NCI-H128 (cell line): Measurements from ENCODE around the gene FRMD3.
A peak's percentile ranks its signal among the peaks of the same experiment; 100 is the strongest.

ENCODE experiments used
- DNase-seq: peaks from one replicate; lab custom pipeline; 2025; ENCODE audit not compliant: unreplicated experiment; lab: John Stamatoyannopoulos, UW

The FRMD3 gene

GRCh38 chr9:83342006-83342405 is 196.2 kb downstream of the FRMD3 start:
- DNase-seq: no peak

GRCh38 chr9:83340451-83340850 is 197.8 kb downstream of the FRMD3 start:
- DNase-seq: no peak

- DNase-seq: no peak
Observed at GRCh38 chr9:83339435-83339834, 198.8 kb downstream of the FRMD3 start.

- no peak for DNase-seq
Observed at GRCh38 chr9:83336706-83337105, 201.5 kb downstream of the FRMD3 start.

GRCh38 chr9:83334320-83334719 is 203.9 kb downstream of the FRMD3 start:
- peak; percentile 54 for DNase-seq

DNA sequence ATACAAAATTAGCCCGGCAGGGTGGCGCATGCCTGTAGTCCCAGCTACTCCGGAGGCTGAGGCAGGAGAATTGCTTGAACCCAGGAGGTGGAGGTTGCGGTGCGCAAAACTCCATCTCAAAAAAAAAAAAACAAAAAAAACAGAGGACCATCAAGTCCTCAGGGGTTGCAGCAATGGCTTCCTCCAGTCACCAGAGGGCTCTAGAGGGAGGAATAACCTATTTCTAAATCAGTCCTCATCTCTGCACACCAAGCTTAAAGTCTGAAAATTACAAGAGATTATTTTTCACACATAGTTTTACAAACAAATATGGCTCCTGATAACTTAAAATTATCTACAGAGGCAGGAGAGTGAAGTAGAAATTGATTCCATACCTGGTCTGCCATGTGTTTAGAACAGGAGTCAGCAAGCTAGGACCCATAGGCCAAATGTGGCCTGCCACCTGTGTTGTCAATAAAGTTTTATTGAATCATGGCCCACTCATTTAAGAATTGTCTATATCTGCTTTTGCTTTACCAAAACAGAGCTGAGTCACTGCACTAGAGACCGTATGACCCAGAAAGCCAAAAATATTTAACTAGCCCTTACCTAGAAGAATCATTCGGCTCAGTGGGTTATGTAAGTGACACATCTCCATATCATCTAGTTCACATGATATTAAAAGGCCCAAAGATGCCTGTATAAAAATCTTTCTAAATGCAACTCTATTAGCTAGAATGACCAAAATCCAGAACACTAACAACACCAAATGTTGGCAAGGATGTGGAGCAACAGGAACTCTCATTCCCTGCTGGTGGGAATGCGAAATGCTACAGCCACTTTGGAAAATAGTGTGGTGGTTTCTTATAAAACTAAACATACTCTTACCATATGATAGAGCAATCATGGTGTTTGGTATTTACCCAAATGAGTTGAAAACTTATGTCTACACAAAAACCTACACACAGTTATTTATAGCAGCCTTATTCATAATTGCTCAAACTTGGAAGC is 207.7 kb downstream of the FRMD3 start:
- DNase-seq: no peak

DNA sequence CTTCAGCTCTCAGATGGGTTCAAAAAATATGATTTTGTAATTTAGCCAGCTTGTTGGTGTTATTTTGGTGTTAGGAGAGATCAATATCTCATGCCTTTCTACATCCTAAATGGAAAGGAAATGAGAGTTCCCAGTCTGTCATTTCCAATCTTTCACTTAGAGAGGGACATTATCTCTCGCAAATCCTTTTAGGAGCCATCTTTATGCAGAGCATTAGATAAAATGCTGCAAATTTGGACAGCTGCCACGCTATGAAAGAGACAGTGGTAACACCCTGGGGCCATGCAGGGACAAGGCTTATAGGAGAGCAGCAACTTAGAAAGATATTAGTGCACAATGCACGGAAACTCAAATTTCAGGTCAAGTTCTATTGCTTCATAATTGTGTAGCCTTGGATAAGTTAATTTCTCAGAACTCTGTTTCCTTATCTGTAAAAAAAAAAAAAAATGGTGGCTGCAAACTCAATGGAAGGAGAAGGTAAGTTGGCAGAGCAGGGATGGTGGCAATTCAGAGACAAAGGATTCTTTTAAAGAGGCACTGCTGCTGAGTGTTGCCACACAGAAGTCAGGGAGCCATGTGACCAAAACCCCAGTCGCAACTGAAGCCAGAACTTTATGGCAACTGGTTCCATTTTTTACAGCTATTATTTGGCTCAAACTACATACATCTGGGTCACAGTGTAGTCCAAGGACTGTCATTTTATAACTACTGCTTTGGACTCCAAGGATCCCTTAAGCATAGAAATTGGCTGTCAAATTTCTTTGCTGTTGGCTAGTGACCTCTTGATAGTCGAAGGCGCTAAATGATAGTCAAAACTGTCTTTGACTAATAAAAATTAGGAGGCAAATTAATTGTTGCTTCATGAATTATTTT is 210.2 kb downstream of the FRMD3 start:
- no peak for DNase-seq

GRCh38 chr9:83327323-83327722 is 210.9 kb downstream of the FRMD3 start:
- no peak for DNase-seq

- DNase-seq: no peak
Observed at GRCh38 chr9:83323148-83323547, 215.1 kb downstream of the FRMD3 start.

GRCh38 chr9:83322438-83322837 is 215.8 kb downstream of the FRMD3 start:
- DNase-seq: no peak

DNA sequence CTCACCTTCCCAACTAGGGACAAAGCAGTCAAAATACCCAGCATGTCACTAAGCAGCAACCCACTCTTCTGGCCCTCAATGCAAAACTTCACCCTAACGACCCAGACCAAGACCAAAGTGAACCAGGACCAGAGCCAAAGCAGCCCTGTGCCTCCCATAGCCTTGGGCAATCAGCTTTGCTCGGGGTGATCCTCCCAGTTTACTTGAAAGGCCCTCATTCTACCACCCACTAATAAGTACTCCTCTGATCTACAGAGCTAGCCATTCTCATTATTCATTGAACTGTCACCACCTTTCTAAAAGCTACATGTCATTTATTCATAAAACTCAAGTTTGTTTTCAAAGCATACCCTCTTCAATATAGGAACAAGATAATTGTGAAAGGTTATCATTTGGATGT is 221.0 kb downstream of the FRMD3 start:
- DNase-seq: no peak

- no peak for DNase-seq
Observed at GRCh38 chr9:83315649-83316048, 222.6 kb downstream of the FRMD3 start.

GRCh38 chr9:83313781-83314180 is 224.4 kb downstream of the FRMD3 start:
- DNase-seq: peak; percentile 13

- no peak for DNase-seq
Observed at GRCh38 chr9:83312537-83312936, 225.7 kb downstream of the FRMD3 start.

- DNase-seq: no peak
Observed at GRCh38 chr9:83307066-83307724, 231.0 kb downstream of the FRMD3 start.

- peak; percentile 16 for DNase-seq
Observed at GRCh38 chr9:83304686-83305085, 233.5 kb downstream of the FRMD3 start.

DNA sequence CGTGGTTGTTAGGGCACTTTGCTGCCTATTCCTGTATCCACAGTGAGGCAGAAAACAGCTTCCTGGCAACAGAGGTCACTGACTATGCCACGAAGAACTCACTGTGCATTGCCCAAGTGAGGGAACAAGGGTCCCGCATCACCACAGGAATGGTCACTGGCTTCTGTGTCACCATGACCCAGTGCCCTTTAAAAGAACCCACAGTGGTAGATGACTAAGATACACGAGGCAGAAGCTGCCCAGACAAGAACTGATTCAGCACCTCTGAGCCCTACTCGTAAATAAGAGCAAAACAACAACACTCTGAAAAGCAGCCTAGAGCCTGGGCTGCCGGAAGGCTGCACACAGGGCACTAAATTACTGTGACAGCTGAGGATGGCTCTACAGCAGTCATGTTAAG is 238.6 kb downstream of the FRMD3 start:
- DNase-seq: no peak

- no peak for DNase-seq
Observed at GRCh38 chr9:83299094-83299493, 239.1 kb downstream of the FRMD3 start.

- no peak for DNase-seq
Observed at GRCh38 chr9:83296123-83296522, 242.1 kb downstream of the FRMD3 start.

DNA sequence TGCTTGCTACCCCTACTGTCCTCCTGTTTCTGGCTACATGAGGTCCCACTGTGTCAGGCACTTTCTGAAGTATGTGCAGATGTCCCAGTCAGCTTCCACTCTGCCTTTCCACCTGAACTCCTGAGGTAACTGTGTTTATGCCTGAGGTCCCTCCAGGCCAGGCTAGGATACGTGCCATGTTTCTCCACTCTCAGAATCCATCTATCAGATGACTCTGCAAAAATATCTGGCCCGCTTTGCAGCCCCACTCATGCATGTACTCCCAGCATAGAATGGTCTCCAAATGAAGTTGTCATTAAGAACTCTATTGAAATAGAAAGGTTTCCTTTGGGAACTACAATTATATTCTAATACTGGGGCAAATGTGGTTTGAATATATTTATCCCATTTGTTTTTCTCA is 243.4 kb downstream of the FRMD3 start:
- no peak for DNase-seq

GRCh38 chr9:83291196-83291595 is 247.0 kb downstream of the FRMD3 start:
- no peak for DNase-seq
